MM.1S (cell line): ENCODE data around the gene SNX30.

ENCODE experiments used
- CTCF ChIP-seq: fragments of 300-600 bp; sonication (generic); IDR thresholded peaks from 2 replicates; pipeline ENCODE4 v1.5.1; 2016; ENCODE audit warnings: antibody characterized with exemption, low read length, mixed read lengths
- EZH2 ChIP-seq: fragments of 300-600 bp; sonication (generic); optimal IDR thresholded peaks from 2 replicates; pipeline ENCODE3; 2017; ENCODE audit warnings: low read depth, mild to moderate bottlenecking, antibody characterized with exemption, low read length, mixed read lengths

- no peak for TF ChIP-seq CTCF
- no peak for TF ChIP-seq EZH2
These were observed 45.4 kb downstream of the SNX30 start for GRCh38 chr9:112795921-112796320.
